ENCODE measurements around the gene CHST9.
"Not testable (repeated sequence)": the region's sequence is repeated elsewhere in the genome, so short reads cannot be mapped to it uniquely, and the experiment has no call there.

The CHST9 gene

DNA sequence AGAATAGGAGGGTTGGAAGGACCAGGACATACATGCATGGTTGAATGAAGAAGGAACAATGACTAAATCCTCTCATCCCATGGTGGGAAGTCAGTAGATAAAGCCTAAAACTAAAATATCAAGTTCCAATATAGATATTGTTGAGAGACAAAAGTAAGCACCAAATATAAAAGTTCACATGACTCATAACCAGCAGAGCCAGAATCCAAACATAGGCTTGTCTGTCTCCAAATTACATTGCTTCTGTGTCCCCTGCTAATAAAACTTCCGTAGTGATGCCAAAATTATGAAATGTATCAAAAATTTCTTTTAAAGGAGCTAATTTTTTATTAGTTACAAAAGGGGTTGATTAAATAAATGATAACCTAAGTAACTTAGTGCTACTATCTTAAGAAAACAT, 19.7 kb downstream of the CHST9 start:
- DNase-seq: no peak

DNA sequence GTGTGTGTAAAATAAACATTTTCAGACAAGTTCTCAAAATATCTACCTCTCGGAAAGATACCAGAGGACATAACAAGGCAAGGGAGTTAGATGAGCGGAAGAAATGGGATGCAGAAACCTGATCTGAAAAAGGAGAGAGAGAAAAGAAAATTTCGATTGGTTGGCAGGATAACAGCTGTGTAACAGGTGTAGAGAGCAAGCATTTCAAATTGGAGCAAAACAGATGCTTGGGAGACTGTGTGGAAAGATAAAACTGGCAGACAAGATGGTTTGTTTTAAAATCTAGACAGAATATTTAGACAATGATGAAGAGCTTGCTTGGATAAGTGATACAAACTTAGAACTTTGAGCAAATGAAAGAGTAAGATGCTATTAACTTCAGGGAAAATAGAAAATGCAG, 20.2 kb downstream of the CHST9 start:
- no peak for DNase-seq

DNA sequence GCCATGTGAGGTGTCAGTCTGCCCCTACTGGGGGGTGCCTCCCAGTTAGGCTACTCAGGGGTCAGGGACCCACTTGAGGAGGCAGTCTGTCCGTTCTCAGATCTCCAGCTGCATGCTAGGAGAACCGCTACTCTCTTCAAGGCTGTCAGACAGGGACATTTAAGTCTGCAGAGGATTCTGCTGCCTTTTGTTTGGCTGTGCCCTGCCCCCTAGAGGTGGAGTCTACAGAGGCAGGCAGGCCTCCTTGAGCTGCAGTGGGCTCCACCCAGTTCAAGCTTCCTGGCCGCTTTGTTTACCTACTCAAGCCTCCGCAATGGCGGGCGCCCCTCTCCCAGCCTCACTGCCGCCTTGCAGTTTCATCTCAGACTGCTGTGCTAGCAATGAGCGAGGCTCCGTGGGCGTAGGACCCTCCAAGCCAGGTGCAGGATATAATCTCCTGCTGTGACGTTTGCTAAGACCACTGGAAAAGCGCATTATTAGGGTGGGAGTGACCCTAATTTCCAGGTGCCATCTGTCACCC, 21.9 kb downstream of the CHST9 start:
- DNase-seq: not testable (repeated sequence)

DNA sequence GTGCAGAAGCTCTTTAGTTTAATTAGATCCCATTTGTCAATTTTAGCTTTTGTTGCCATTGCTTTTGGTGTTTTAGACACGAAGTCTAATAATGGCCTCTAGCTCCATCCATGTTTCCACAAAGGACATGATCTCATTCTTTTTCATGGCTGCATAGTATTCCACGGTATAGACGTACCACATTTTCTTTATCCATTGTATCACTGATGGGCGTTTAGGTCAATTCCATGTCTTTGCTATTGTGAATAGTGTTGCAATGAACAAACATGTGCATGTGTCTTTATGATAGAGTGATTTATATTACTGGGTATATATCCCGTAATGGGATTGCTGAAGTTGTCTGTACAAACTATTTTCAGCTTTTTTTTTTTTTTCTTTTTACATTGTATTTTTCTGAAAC, 35.9 kb downstream of the CHST9 start:
- not testable (repeated sequence) for DNase-seq

DNA sequence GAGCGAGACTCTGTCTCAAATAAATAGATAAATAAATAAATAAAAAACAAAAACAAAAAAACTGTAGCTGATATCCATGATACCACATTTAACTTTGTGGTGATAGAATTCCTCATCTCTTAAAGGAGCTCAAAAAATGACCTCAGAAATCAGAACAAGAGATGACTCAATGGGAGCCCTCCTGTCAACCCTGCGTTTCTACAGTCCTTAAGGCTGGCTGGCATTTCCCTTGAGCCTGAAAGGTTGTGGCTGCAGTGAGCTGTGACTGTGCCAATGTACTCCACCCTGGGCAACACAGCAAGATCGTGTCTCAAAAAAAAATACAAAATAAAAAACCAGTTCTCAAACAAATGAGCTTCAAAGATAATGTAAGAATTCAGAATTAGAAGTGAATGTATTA, 40.4 kb downstream of the CHST9 start:
- no peak for DNase-seq

GRCh38 chr18:27143580-27144287, 41.4 kb downstream of the CHST9 start:
- no peak for DNase-seq

DNA sequence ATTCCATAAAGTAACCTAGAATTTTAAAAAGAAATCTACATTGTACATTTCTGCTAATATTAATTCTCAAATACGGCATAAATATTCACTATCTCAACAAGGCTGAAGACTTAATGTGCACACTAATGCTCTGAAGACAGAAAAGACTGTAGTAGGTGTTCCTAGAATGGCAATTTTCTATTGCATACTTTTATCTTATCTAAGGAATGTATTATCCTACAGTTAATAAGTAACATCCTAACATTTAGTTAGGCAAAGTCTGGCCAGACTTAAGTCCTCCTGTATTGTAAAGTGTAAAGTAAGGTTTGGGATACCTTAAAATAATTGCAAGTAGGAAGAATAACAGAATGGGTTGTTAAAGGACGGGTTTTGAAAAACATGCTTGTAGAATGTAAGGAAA, 42.2 kb downstream of the CHST9 start:
- no peak for DNase-seq

GRCh38 chr18:27141876-27142275, 43.2 kb downstream of the CHST9 start:
- DNase-seq: no peak

DNA sequence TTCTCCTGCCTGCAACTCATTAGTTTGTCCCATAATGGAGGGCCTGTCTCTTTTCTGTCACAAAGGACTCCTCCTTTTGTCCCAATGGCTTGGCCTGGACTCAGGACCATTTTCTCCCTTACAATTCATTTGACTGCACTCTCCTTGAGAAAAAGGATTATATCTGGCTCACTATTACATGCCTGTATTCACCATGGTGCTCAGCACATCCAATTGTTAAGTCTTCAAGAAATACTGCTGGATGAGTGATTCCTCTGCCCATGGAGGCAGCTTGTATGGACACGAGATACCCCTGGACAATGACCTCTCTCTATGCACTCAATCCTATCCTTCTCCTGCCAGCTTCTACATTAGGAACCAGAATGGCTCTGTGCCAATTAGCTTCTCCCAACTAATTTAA, 47.0 kb downstream of the CHST9 start:
- DNase-seq: no peak

DNA sequence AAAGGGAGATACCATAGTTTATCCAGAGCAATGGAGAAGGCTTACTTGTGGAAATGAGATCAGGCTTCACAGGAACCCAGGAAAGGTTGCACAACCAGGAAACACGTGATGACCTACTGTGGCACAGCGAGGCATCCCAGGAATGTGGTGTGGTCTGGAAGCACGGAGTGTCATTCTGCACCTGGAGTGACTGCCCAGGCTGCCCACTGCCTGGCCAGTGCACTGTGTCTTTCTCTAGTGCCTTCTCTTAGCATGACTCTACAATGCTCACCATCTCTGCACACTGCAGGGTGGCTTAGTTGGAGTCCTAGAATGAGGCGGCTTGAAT, 48.9 kb downstream of the CHST9 start:
- no peak for DNase-seq

- DNase-seq: no peak
These were observed 49.5 kb downstream of the CHST9 start for GRCh38 chr18:27135504-27136207.

DNA sequence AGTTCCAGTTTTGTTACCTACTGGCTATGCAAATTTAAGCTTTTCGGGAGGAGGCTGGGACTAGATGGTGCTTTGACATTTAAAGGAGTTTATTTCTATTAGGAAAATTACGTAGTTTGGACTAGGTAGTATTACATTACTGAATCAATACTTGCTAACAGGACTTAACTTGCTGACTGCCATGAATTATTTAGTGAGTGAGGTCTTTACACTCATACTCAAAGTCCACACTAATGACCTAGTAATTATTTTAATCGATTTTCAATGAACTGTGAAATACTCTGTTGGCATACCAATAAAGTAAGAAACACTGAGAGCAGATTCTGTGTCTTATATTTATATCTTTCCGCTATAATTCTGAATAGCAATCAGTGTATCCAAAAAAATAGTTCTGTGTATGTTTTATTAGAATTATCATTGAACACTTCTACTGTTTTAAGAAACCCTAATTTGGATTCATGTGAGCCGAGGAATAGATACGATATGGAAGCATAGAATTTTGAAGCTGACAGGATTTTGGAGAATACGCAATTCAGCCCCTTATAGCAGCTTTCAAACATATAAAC, 55.0 kb downstream of the CHST9 start:
- DNase-seq: no peak

DNA sequence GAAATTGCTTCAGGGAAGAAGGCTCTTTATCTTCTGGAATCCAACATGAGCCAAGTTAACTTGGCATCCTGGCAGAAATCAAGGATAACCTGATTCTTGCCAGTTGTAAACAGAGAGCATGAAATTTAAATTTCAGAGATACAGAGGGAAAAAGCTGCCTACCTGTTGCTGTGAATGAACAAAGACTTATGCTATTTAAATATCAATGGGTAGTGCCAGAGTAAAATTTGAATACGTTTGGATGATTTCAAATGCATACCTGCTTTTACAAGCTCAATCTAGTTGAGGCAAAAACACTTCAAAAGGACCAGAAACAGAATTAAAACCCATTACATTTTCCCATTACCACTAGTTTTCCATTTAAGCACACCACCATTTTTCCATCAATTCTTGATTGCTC, 60.9 kb downstream of the CHST9 start:
- no peak for DNase-seq

DNA sequence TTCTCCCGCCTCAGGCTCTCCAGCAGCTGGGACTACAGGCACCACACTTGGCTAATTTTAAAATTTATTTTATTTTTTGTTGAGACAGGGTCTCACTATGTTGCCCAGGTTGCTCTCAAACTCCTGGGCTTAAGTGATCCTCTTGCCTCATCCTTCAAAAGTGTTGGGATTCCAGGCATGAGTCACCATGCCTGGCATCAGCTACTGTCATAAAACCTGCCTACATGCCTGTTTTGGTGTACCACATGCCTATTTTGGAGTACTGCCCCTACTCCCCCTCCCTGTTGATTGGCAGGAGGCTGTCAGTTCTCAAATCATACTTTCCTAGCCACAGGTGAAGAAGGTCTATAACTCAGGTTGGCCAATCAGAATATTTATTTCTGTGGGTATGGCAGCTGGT, 64.0 kb downstream of the CHST9 start:
- DNase-seq: no peak

GRCh38 chr18:27120246-27120645, 64.9 kb downstream of the CHST9 start:
- DNase-seq: no peak

DNA sequence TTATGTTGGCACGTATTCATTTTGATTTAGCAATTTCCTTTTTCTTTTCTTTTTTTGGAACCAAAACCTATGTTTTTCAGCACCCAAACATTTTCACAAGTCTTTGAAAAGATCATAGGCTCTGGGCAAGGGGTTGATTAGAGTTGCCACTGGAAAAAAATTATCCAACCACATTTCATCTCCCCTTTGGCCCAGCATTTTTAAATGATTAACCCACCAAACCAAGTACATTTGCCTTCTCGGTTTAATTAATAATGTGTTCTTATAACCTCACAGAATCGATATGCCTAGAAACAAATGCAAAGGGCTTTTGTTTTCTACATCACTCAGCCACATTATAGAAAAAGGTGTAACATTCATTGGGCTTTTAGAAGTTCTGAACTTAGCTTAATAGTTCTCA, 66.1 kb downstream of the CHST9 start:
- no peak for DNase-seq

DNA sequence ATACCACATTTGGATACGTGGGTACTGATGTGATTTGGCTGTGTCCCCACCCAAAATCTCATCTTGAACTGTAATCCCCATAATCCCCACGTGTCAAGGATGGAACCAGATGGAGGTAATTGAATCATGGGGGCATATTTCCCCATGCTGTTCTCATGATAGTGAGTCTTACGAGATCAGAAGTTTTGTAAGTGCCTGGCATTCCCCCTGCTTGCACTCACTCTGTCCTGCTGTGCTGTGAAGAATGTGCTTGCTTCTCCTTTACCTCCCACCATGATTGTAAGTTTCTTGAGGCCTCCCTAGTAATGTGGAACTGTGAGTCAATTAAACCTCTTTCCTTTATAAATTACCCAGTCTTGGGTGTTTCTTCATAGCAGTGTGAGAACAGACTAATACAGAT, 70.3 kb downstream of the CHST9 start:
- DNase-seq: no peak

- no peak for DNase-seq
These were observed 71.8 kb downstream of the CHST9 start for GRCh38 chr18:27113358-27113757.

- no peak for DNase-seq
These were observed 74.8 kb downstream of the CHST9 start for GRCh38 chr18:27110319-27110718.

DNA sequence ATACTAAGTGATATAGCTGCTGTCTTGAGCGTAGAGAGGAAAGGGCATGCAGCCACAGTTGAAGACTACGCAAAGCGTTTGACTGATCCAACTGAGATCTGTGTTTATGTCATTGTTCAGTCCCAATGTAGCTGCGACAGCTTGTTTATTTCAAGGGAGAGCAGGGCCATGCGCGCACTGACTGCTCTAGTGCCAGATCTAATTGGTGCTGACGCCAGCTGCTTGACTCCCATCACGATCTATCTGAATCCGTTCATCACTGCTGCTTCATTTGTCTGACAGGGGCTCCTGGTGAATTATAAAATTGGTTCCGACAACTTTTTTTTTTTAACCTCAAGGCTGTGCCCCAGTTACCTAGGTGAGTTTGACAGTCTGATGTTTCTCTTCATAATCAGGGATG, 75.7 kb downstream of the CHST9 start:
- no peak for DNase-seq

GRCh38 chr18:27108842-27109241, 76.3 kb downstream of the CHST9 start:
- no peak for DNase-seq

GRCh38 chr18:27104743-27105142, 80.4 kb downstream of the CHST9 start:
- DNase-seq: no peak

DNA sequence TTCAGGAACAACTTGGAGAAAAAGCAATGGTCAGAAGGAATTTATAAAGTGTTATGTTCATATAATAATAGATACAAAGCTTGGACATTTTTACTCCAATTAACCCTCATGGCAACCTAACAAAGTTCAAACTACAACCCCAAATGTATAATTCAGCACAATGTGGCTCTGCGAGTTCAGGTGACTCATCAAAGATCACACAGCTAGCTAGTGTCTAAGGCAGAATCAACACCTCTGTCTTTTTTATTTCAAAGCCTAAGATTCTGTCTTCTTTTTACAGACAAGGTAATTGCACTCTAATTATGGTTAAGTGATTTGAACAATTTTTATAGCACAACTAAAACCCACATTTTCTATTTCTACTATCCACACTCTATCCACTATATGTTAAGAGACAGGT, 90.5 kb downstream of the CHST9 start:
- DNase-seq: no peak

- DNase-seq: not testable (repeated sequence)
These were observed 91.8 kb downstream of the CHST9 start for GRCh38 chr18:27093290-27093689.

Data from activated CD4-positive, alpha-beta T cell treated with anti-CD3 and anti-CD28 coated beads for 1 hour (primary cell).